SK-N-SH (cell line): ENCODE results near the gene DDRGK1.

ENCODE experiments used
- CTCF ChIP-seq: fragments of 200-600 bp; sonication (generic); IDR thresholded peaks from 2 replicates; pipeline ENCODE4 v1.6.1; 2017; ENCODE audit warnings: antibody characterized with exemption, mild to moderate bottlenecking, moderate library complexity
- IRF3 ChIP-seq: fragments of 150-350 bp; IDR thresholded peaks from 2 replicates; pipeline ENCODE4 v1.6.1; 2016; ENCODE audit warnings: mild to moderate bottlenecking, low read depth, low read length
- JUND ChIP-seq: IDR thresholded peaks from 2 replicates; pipeline ENCODE4 v1.4.0; 2012
- POLR2AphosphoS5 ChIP-seq: IDR thresholded peaks from 2 replicates; pipeline ENCODE4 v1.6.1; 2012; ENCODE audit warnings: low read depth, low read length
- RAD21 ChIP-seq: IDR thresholded peaks from 2 replicates; pipeline ENCODE4 v1.6.1; 2012; ENCODE audit warnings: mild to moderate bottlenecking, low read length
- RCOR1 ChIP-seq: fragments of 150-350 bp; IDR thresholded peaks from 2 replicates; pipeline ENCODE4 v1.6.1; 2017; ENCODE audit warnings: antibody characterized with exemption, low read length
- RFX5 ChIP-seq: IDR thresholded peaks from 2 replicates; pipeline ENCODE4 v1.6.1; 2012; ENCODE audit warnings: mild to moderate bottlenecking, improper control_type of control experiment, low read length
- RXRA ChIP-seq: IDR thresholded peaks from 2 replicates; pipeline ENCODE4 v1.4.0; 2012; ENCODE audit warnings: low read depth, mild to moderate bottlenecking, borderline replicate concordance
- SIN3A ChIP-seq: IDR thresholded peaks from 2 replicates; pipeline ENCODE4 v1.6.1; 2012; ENCODE audit warnings: low read depth, mild to moderate bottlenecking, low read length, moderate library complexity, borderline replicate concordance
- TAF1 ChIP-seq: IDR thresholded peaks from 2 replicates; pipeline ENCODE4 v1.6.1; 2012; ENCODE audit warnings: low read depth, mild to moderate bottlenecking, low read length, moderate library complexity, borderline replicate concordance
- TEAD4 ChIP-seq: IDR thresholded peaks from 2 replicates; pipeline ENCODE4 v1.4.0; 2012; ENCODE audit warnings: mild to moderate bottlenecking, borderline replicate concordance; ENCODE audit not compliant: insufficient read depth
- TF ChIP-seq, protein P1 (sequence below): fragments of 150-350 bp; IDR thresholded peaks from 2 replicates; pipeline ENCODE4 v1.6.1; 2017; ENCODE audit warnings: antibody characterized with exemption, low read length, low read depth, borderline replicate concordance
- TF ChIP-seq, protein P2 (sequence below): IDR thresholded peaks from 2 replicates; pipeline ENCODE4 v1.6.1; 2012; ENCODE audit warnings: mild to moderate bottlenecking, low read depth, low read length, moderate library complexity

DNA sequence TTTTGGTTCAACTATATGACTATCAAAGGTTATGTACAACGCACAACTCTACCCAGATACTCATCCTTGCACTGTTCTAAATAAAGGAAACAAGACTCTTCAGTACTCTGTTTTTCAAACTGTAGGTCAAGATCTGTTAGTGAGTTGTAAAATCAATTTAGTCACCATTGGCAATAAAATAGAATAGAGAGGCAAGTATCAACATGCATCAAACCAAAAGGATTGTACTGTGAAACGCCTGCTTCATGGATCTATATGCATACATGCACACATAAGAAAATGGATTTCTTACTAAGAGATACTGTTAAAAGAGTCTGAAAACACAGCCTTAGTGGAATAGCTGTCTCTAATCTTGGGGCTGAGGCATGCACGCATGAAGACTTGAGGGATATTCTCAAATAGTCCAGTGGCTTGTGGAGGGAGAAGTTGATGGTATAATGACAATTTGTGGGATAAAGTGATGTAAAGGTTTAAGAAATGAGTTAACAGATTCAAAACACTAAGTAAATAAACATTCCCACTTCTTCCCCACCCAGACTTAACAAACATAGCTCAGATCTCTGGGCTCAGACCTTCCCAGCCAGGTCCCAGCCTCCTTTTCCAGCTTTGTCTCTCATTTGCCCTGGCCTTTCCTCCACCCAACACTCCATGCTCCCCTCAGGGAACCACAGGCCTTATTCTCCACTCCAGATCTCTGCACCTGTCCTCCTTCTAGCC, 20.4 kb downstream of the DDRGK1 start:
- no peak for TF ChIP-seq CTCF
- TF ChIP-seq POLR2AphosphoS5 = no peak
- no peak for TF ChIP-seq TEAD4
- TF ChIP-seq RAD21 = no peak
- TF ChIP-seq TAF1 = no peak
- no peak for TF ChIP-seq IRF3
- TF ChIP-seq, protein P1, sequence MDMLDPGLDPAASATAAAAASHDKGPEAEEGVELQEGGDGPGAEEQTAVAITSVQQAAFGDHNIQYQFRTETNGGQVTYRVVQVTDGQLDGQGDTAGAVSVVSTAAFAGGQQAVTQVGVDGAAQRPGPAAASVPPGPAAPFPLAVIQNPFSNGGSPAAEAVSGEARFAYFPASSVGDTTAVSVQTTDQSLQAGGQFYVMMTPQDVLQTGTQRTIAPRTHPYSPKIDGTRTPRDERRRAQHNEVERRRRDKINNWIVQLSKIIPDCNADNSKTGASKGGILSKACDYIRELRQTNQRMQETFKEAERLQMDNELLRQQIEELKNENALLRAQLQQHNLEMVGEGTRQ = no peak
- no peak for TF ChIP-seq SIN3A
- TF ChIP-seq, protein P2, sequence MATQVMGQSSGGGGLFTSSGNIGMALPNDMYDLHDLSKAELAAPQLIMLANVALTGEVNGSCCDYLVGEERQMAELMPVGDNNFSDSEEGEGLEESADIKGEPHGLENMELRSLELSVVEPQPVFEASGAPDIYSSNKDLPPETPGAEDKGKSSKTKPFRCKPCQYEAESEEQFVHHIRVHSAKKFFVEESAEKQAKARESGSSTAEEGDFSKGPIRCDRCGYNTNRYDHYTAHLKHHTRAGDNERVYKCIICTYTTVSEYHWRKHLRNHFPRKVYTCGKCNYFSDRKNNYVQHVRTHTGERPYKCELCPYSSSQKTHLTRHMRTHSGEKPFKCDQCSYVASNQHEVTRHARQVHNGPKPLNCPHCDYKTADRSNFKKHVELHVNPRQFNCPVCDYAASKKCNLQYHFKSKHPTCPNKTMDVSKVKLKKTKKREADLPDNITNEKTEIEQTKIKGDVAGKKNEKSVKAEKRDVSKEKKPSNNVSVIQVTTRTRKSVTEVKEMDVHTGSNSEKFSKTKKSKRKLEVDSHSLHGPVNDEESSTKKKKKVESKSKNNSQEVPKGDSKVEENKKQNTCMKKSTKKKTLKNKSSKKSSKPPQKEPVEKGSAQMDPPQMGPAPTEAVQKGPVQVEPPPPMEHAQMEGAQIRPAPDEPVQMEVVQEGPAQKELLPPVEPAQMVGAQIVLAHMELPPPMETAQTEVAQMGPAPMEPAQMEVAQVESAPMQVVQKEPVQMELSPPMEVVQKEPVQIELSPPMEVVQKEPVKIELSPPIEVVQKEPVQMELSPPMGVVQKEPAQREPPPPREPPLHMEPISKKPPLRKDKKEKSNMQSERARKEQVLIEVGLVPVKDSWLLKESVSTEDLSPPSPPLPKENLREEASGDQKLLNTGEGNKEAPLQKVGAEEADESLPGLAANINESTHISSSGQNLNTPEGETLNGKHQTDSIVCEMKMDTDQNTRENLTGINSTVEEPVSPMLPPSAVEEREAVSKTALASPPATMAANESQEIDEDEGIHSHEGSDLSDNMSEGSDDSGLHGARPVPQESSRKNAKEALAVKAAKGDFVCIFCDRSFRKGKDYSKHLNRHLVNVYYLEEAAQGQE = no peak
- no peak for TF ChIP-seq JUND
- TF ChIP-seq RCOR1 = no peak
- TF ChIP-seq RFX5 = no peak
- TF ChIP-seq RXRA = no peak
